Neuronal stem cell (in vitro differentiated cells): ENCODE data around the gene CDC6.
A peak's percentile ranks its signal among the peaks of the same experiment; 100 is the strongest.

Experiments
- DNase-seq: peaks from one replicate; pipeline ENCODE4 v3.0.0-alpha.2; 2013; ENCODE audit warnings: low spot score
- H2AFZ ChIP-seq: one replicate; pipeline ENCODE4 v1.6.1; 2013; ENCODE audit warnings: mild to moderate bottlenecking, low read length, inconsistent platforms
- H2AK5ac ChIP-seq: 2 replicates; pipeline ENCODE4 v1.6.1; 2013; ENCODE audit warnings: low read depth, mild to moderate bottlenecking, inconsistent platforms, low read length, moderate library complexity, mixed read lengths
- H2BK120ac ChIP-seq: 2 replicates; pipeline ENCODE4 v1.6.1; 2013; ENCODE audit warnings: low read depth, mild to moderate bottlenecking, inconsistent platforms, low read length, moderate library complexity, mixed read lengths
- H2BK12ac ChIP-seq: one replicate; pipeline ENCODE4 v1.6.1; 2013; ENCODE audit warnings: low read length, inconsistent platforms
- H2BK15ac ChIP-seq: 2 replicates; pipeline ENCODE4 v1.6.1; 2013; ENCODE audit warnings: mild to moderate bottlenecking, low read length, inconsistent platforms, mixed read lengths
- H2BK5ac ChIP-seq: one replicate; pipeline ENCODE4 v1.6.1; 2013; ENCODE audit warnings: inconsistent platforms, mild to moderate bottlenecking, low read length, moderate library complexity
- H3K14ac ChIP-seq: one replicate; pipeline ENCODE4 v1.6.1; 2013; ENCODE audit warnings: low read length, inconsistent platforms
- H3K18ac ChIP-seq: 2 replicates; pipeline ENCODE4 v1.6.1; 2013; ENCODE audit warnings: low read length, inconsistent platforms
- H3K23ac ChIP-seq: 2 replicates; pipeline ENCODE4 v1.6.1; 2013; ENCODE audit warnings: low read depth, mild to moderate bottlenecking, mixed read lengths, low read length, inconsistent platforms; ENCODE audit not compliant: poor library complexity
- H3K27ac ChIP-seq: replicated peaks from 3 replicates; pipeline ENCODE4 v1.5.1; 2013; ENCODE audit warnings: low read length, inconsistent platforms
- H3K27me3 ChIP-seq, 3 experiments: 2 replicates each; pipeline ENCODE4 v1.6.1; 2013; ENCODE audit warnings: low read length in 3 of 3, mild to moderate bottlenecking in 2 of 3, inconsistent platforms in 1 of 3, low read depth in 1 of 3, mixed read lengths in 1 of 3, moderate library complexity in 1 of 3; ENCODE audit not compliant: control insufficient read depth in 3 of 3, insufficient read depth in 3 of 3
- H3K36me3 ChIP-seq, 2 donors: replicated peaks in 1 of 2; 2 replicates each; pipeline ENCODE4 v1.6.1; 2013; ENCODE audit warnings: low read length in 2 of 2; ENCODE audit not compliant: control insufficient read depth in 2 of 2, insufficient read depth in 2 of 2
- H3K4ac ChIP-seq: 2 replicates; pipeline ENCODE4 v1.6.1; 2013; ENCODE audit warnings: inconsistent platforms, mild to moderate bottlenecking, low read length, moderate library complexity
- H3K4me1 ChIP-seq, 2 donors: 1 replicate in 1 of 2; 2 replicates in 1 of 2; pipeline ENCODE4 v1.6.1; 2013; ENCODE audit warnings: low read length in 2 of 2, low read depth in 1 of 2; ENCODE audit not compliant: control insufficient read depth in 2 of 2, insufficient read depth in 1 of 2
- H3K4me2 ChIP-seq: one replicate; pipeline ENCODE4 v1.6.1; 2013; ENCODE audit warnings: mild to moderate bottlenecking, low read length, inconsistent platforms; ENCODE audit not compliant: insufficient read depth, poor library complexity, severe bottlenecking
- H3K4me3 ChIP-seq, 2 donors: 2 replicates each; pipeline ENCODE4 v1.5.1; 2013; ENCODE audit warnings: low read length in 2 of 2, mild to moderate bottlenecking in 2 of 2, inconsistent platforms in 1 of 2, moderate library complexity in 1 of 2
- H3K79me1 ChIP-seq: one replicate; pipeline ENCODE4 v1.6.1; 2013; ENCODE audit warnings: low read depth, mild to moderate bottlenecking, inconsistent platforms, low read length, moderate library complexity
- H3K9ac ChIP-seq: one replicate; pipeline ENCODE4 v1.6.1; 2013; ENCODE audit warnings: mild to moderate bottlenecking, low read depth, low read length, inconsistent platforms; ENCODE audit not compliant: poor library complexity
- H3K9me3 ChIP-seq, 2 donors: replicated peaks in 1 of 2; 2 replicates each; pipeline versions ENCODE3 to v1.6.1; 2013; ENCODE audit warnings: low read length in 2 of 2, mild to moderate bottlenecking in 2 of 2, inconsistent platforms in 1 of 2, low read depth in 1 of 2, mixed read lengths in 1 of 2, moderate library complexity in 1 of 2; ENCODE audit not compliant: control insufficient read depth in 2 of 2, insufficient read depth in 1 of 2
- H4K8ac ChIP-seq: one replicate; pipeline ENCODE4 v1.6.1; 2013; ENCODE audit warnings: low read depth, mild to moderate bottlenecking, inconsistent platforms, low read length, moderate library complexity
- H4K91ac ChIP-seq: one replicate; pipeline ENCODE4 v1.6.1; 2013; ENCODE audit warnings: low read length, low read depth, mild to moderate bottlenecking, inconsistent platforms; ENCODE audit not compliant: poor library complexity
- WGBS, 2 donors: extraction: QIAGEN DNeasy Blood & Tissue Kit; methylation state at CpG; one replicate each; pipeline ENCODE4 v1.1.7; 2013; ENCODE audit warnings: missing lambda C conversion rate in 2 of 2, mixed read lengths in 1 of 2; ENCODE audit not compliant: insufficient read length in 2 of 2, insufficient replicate concordance in 1 of 2; ENCODE audit errors: extremely low coverage in 2 of 2; 5-methylcytosine and 5-hydroxymethylcytosine counted together

CDC6 gene

DNA sequence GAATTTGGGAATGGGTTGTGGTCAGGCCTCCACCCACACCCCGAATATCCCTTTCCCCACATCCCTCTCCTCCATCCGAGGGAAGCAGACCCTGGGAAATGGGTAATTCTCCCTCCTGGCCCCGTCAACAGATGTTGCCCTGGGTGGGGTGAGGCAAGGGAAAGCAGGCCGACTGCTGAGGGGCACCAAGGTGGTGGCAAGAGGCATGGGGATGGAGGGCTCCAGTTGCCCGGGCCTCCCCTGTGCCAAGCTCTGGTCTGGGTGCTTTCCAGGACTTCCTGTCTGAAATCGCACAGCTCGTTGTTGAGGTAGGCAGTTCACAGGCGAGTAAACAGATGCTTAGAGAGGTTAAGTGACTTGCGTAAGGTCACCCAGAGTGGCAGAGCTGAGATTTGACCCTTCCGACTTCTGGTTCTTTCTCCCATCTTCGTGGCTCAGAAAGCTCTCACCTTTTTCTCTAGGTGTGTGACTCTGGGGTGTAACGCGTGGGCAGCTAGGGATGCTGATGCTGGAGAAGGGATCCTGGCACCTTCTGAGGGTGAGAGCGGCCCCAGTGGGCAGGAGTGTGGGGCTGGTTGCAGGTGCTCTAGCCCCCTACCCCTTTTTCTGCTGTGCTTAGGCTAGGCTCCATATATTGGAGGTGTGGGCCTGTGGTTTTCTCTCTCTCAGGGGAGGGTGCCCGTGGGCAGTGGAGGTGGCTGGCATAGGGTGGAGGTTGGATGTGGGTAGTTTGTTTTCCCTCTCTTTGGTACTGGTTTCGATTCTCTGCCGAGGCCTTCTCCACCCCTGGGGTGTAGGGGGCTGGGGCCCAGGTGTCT, 38.5 kb downstream of the CDC6 start:
- Histone ChIP-seq H3K4me3 (no peak overlapping the region), H2BK12ac (no peak overlapping the region), H3K9me3 (no peaks in the 10 kb centered on the region), H3K27ac (no peak overlapping the region), H3K36me3 (peaks cover 0 to 3% of the 10 kb centered on the region in 2 donors), H3K79me1 (peaks cover 10% of the 10 kb centered on the region), H4K8ac (no peak overlapping the region), H3K14ac (no peak overlapping the region), H2AFZ (no peak overlapping the region), H3K9ac (no peak overlapping the region), H3K4ac (no peak overlapping the region), H3K4me2 (no peak overlapping the region), H3K18ac (no peak overlapping the region), H4K91ac (no peak overlapping the region), H3K23ac (peak overlapping the region; percentile 58), H2BK15ac (no peak overlapping the region), H3K27me3 (no peaks in the 10 kb centered on the region), H2BK5ac (peak overlapping the region; percentile 39), H2AK5ac (no peak overlapping the region), H3K4me1 (peaks cover 11 to 21% of the 10 kb centered on the region in 2 donors), H2BK120ac (no peak overlapping the region)
- no CpG with 5 or more reads among the region's 17 CpGs for WGBS, 2 donors
- no peak for DNase-seq

DNA sequence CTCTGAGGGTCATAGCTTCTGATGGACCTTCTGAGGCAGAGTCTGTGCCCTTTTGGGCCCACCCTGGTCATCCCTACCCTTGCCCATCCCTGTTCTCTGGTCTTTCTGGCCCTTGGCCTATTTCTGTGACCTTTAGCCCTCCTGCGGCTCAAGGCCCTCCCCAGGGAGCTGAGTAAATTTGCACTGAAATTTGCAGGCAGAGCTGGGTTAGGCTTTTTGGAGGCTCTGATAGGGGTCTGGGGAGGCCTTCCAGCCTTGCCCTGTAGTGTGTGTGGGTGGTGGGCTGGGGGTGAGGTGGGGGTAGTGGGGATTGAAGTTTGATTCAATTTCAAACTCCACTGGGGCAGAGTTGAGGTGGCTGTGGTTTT, 39.1 kb downstream of the CDC6 start:
- peaks cover 0 to 9% of the 10 kb centered on the region in 2 donors for H3K36me3 ChIP-seq
- H3K4me2 ChIP-seq: no peak overlapping the region
- H3K79me1 ChIP-seq: peaks cover 10% of the 10 kb centered on the region
- H4K8ac ChIP-seq: no peak overlapping the region
- no peak overlapping the region for H3K23ac ChIP-seq
- H2AFZ ChIP-seq: no peak overlapping the region
- peaks cover 13 to 15% of the 10 kb centered on the region in 2 donors for H3K4me1 ChIP-seq
- no peaks in the 10 kb centered on the region for H3K9me3 ChIP-seq
- H3K4ac ChIP-seq: no peak overlapping the region
- no peak for DNase-seq
- WGBS, 2 donors: no CpG with 5 or more reads among the region's 1 CpG
- H3K14ac ChIP-seq: no peak overlapping the region
- H2AK5ac ChIP-seq: no peak overlapping the region
- no peak overlapping the region for H3K4me3 ChIP-seq
- H2BK120ac ChIP-seq: no peak overlapping the region
- no peaks in the 10 kb centered on the region for H3K27me3 ChIP-seq
- no peak overlapping the region for H2BK15ac ChIP-seq
- H2BK12ac ChIP-seq: no peak overlapping the region
- peak overlapping the region; percentile 39 for H2BK5ac ChIP-seq
- no peak overlapping the region for H3K27ac ChIP-seq
- no peak overlapping the region for H3K9ac ChIP-seq
- no peak overlapping the region for H3K18ac ChIP-seq
- no peak overlapping the region for H4K91ac ChIP-seq

DNA sequence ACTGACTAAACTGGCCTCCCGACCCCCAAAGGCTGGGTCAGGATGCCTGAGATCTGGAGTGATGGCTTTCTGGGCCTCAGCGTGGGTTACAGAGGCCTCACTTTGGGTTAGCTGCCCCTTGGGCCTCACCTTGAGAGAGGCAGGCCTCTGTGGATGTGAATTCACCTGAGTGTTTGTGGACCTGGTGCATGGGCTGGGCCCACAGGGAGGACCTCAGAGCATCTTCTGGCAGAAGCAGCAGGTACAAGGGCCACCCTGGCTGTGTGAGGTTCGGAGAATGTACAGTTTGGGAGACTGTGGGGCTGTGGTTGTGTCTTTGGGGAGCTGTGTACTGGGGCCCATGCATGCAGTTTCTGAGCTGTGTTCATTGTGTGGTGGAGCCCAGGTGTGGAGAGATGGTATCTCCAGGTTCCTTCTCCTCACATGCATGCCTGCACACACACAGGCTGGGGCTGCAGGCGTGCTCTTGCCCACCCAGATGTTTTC, 39.6 kb downstream of the CDC6 start:
- Histone ChIP-seq H3K4ac (no peak overlapping the region), H3K4me2 (no peak overlapping the region), H3K27ac (no peak overlapping the region), H3K14ac (no peak overlapping the region), H2BK5ac (no peak overlapping the region), H3K9me3 (no peaks in the 10 kb centered on the region), H2BK12ac (no peak overlapping the region), H3K9ac (no peak overlapping the region), H3K36me3 (peaks cover 0 to 10% of the 10 kb centered on the region in 2 donors), H3K79me1 (peaks cover 6% of the 10 kb centered on the region), H2AK5ac (no peak overlapping the region), H3K18ac (no peak overlapping the region), H2AFZ (no peak overlapping the region), H3K4me3 (no peak overlapping the region), H4K8ac (no peak overlapping the region), H2BK120ac (no peak overlapping the region), H4K91ac (no peak overlapping the region), H3K27me3 (no peaks in the 10 kb centered on the region), H3K4me1 (peaks cover 11 to 12% of the 10 kb centered on the region in 2 donors), H2BK15ac (no peak overlapping the region), H3K23ac (no peak overlapping the region)
- no CpG with 5 or more reads among the region's 4 CpGs for WGBS, 2 donors
- DNase-seq: no peak

DNA sequence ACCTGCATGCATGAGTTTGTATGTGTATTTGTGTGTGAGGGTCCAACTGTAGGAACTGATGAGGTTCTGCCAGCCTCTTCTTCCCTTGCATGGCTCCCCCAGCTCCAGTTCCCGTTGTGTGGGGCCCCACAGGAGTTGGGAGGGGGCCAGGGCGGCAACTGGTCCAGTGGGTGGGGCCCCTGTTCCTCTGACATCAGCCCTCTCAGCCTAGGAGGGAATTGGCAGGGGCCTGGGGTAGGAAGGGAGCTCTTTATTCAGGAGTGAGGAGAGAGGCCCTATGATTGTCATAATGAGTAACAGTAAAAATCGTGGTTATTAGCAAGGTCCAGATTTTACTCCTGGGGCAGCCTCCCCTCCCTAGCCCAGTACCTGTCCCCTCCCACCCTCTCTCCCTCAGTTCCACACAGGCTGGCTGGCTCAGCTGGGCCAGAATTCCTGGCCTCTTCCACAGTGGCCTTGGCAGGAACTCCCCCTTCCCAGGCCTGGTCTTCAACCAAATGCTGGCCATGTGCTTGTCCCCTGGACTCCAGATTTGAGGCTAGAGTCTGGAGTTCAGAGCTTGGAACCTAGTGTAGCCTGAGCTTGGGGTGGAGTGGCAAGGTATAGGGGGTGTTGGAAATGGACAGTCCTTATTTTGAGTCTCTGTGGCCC, 40.2 kb downstream of the CDC6 start:
- H3K27ac ChIP-seq: no peak overlapping the region
- no CpG with 5 or more reads among the region's 3 CpGs for WGBS, 2 donors
- DNase-seq: no peak

More for the DNA sequence above, 40.2 kb downstream of the CDC6 start:
- Histone ChIP-seq H3K79me1 (peaks cover 5% of the 10 kb centered on the region), H3K14ac (no peak overlapping the region), H3K18ac (no peak overlapping the region), H4K91ac (no peak overlapping the region), H2BK120ac (no peak overlapping the region), H2BK5ac (no peak overlapping the region), H4K8ac (no peak overlapping the region), H3K27me3 (no peaks in the 10 kb centered on the region), H3K9me3 (no peaks in the 10 kb centered on the region), H3K4ac (no peak overlapping the region), H2AFZ (no peak overlapping the region), H3K4me1 (peaks cover 6 to 7% of the 10 kb centered on the region in 2 donors), H2BK12ac (peak overlapping the region; percentile 48), H2BK15ac (no peak overlapping the region), H3K4me2 (no peak overlapping the region), H3K23ac (no peak overlapping the region), H2AK5ac (no peak overlapping the region), H3K9ac (no peak overlapping the region), H3K36me3 (peaks cover 0 to 10% of the 10 kb centered on the region in 2 donors), H3K4me3 (no peak overlapping the region)
